ENCODE data around the gene ATXN10.

ATXN10 gene

DNA sequence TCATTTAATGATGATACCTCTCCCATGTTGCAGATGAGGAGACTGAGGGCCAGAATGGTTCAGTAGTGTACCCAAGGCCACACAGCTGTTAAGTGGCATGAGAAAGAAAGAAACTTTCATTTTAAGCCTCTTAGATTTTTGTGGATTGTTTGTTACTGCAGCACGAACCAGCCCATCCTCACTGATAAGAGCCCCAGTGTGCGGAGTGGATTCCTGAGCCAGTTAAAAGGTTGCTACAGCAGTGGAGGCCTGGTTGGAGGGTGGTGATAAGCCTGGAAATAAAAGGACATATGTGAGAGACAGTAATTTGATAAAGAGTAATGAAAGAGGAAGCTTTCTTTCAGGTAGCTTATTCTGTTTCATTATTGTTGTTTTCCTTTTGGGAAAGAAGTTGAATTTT, 89.0 kb downstream of the ATXN10 start:
- Histone ChIP-seq H3K4me1 (ENCODE audit: control insufficient read depth, insufficient read depth, low read length) (peaks cover 9% of the 10 kb centered on the region), H3K36me3 (ENCODE audit: control insufficient read depth in 2 of 2, insufficient read depth in 2 of 2, low read length in 2 of 2) (peaks cover 2 to 8% of the 10 kb centered on the region in 2 donors)

GRCh38 chr22:45762545-45763235, 91.1 kb downstream of the ATXN10 start:
- Histone ChIP-seq H3K9ac (ENCODE audit: low read length in 2 of 2) (no peak overlapping the region), H3K4me3 (ENCODE audit: low read length in 2 of 2) (no peak overlapping the region), H3K27ac (ENCODE audit: low read length) (no peak overlapping the region)

More for the DNA sequence above, 89.0 kb downstream of the ATXN10 start:
- Histone ChIP-seq H3K4me3 (ENCODE audit: low read length in 2 of 2) (no peak overlapping the region), H3K27ac (ENCODE audit: low read length) (no peak overlapping the region), H3K27me3 (ENCODE audit: control insufficient read depth in 1 of 2, insufficient read depth in 2 of 2, low read length in 2 of 2) (no peaks in the 10 kb centered on the region), H3K9ac (ENCODE audit: low read length in 2 of 2) (no peak overlapping the region), H3K9me3 (ENCODE audit: control insufficient read depth in 2 of 2, low read length in 2 of 2) (no peaks in the 10 kb centered on the region)

DNA sequence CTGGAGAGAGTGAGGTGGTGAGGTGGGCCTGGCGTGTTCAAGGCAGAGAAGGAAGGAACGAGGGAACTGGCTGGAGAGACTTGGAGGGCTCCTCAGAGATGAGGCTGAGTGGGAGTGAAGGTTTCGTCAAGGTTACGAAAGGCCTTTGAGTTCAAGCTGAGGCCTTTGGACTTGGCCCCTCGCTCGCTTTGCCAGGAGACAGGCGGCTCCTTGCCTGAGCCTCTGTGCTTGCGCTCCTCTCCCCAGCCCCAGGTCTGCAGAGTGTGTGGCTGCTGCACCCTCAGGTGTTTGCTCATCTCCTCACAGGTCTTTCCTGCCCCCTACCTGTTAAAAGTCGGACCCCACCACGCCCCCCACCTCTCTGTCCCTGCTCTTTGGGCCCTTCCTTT, 91.6 kb downstream of the ATXN10 start:
- H3K4me1 ChIP-seq (ENCODE audit: control insufficient read depth, insufficient read depth, low read length): no peaks in the 10 kb centered on the region
- H3K9ac ChIP-seq (ENCODE audit: low read length in 2 of 2): no peak overlapping the region
- H3K36me3 ChIP-seq (ENCODE audit: control insufficient read depth in 2 of 2, insufficient read depth in 2 of 2, low read length in 2 of 2): peaks cover 2 to 8% of the 10 kb centered on the region in 2 donors
- H3K27me3 ChIP-seq (ENCODE audit: control insufficient read depth in 1 of 2, insufficient read depth in 2 of 2, low read length in 2 of 2): no peaks in the 10 kb centered on the region
- H3K27ac ChIP-seq (ENCODE audit: low read length): no peak overlapping the region
- H3K9me3 ChIP-seq (ENCODE audit: control insufficient read depth in 2 of 2, low read length in 2 of 2): no peaks in the 10 kb centered on the region
- no peak overlapping the region for H3K4me3 ChIP-seq (ENCODE audit: low read length in 2 of 2)

More at GRCh38 chr22:45762545-45763235, 91.1 kb downstream of the ATXN10 start:
- Histone ChIP-seq H3K4me1 (ENCODE audit: control insufficient read depth, insufficient read depth, low read length) (no peaks in the 10 kb centered on the region), H3K36me3 (ENCODE audit: control insufficient read depth in 2 of 2, insufficient read depth in 2 of 2, low read length in 2 of 2) (peaks cover 2 to 8% of the 10 kb centered on the region in 2 donors), H3K9me3 (ENCODE audit: control insufficient read depth in 2 of 2, low read length in 2 of 2) (no peaks in the 10 kb centered on the region), H3K27me3 (ENCODE audit: control insufficient read depth in 1 of 2, insufficient read depth in 2 of 2, low read length in 2 of 2) (no peaks in the 10 kb centered on the region)

GRCh38 chr22:45768490-45768889, 96.9 kb downstream of the ATXN10 start:
- no peaks in the 10 kb centered on the region for H3K27me3 ChIP-seq (ENCODE audit: control insufficient read depth in 1 of 2, insufficient read depth in 2 of 2, low read length in 2 of 2)
- no peak overlapping the region for H3K27ac ChIP-seq (ENCODE audit: low read length)
- no peak overlapping the region for H3K4me3 ChIP-seq (ENCODE audit: low read length in 2 of 2)
- H3K4me1 ChIP-seq (ENCODE audit: control insufficient read depth, insufficient read depth, low read length): no peaks in the 10 kb centered on the region
- peaks cover 6 to 7% of the 10 kb centered on the region in 2 donors for H3K36me3 ChIP-seq (ENCODE audit: control insufficient read depth in 2 of 2, insufficient read depth in 2 of 2, low read length in 2 of 2)
- no peaks in the 10 kb centered on the region for H3K9me3 ChIP-seq (ENCODE audit: control insufficient read depth in 2 of 2, low read length in 2 of 2)
- H3K9ac ChIP-seq (ENCODE audit: low read length in 2 of 2): no peak overlapping the region

GRCh38 chr22:45769569-45770210, 98.1 kb downstream of the ATXN10 start:
- no peaks in the 10 kb centered on the region for H3K9me3 ChIP-seq (ENCODE audit: control insufficient read depth in 2 of 2, low read length in 2 of 2)
- H3K27ac ChIP-seq (ENCODE audit: low read length): no peak overlapping the region
- no peaks in the 10 kb centered on the region for H3K27me3 ChIP-seq (ENCODE audit: control insufficient read depth in 1 of 2, insufficient read depth in 2 of 2, low read length in 2 of 2)
- H3K36me3 ChIP-seq (ENCODE audit: control insufficient read depth in 2 of 2, insufficient read depth in 2 of 2, low read length in 2 of 2): peaks cover 5 to 7% of the 10 kb centered on the region in 2 donors
- no peaks in the 10 kb centered on the region for H3K4me1 ChIP-seq (ENCODE audit: control insufficient read depth, insufficient read depth, low read length)
- H3K4me3 ChIP-seq (ENCODE audit: low read length in 2 of 2): no peak overlapping the region
- H3K9ac ChIP-seq (ENCODE audit: low read length in 2 of 2): no peak overlapping the region

DNA sequence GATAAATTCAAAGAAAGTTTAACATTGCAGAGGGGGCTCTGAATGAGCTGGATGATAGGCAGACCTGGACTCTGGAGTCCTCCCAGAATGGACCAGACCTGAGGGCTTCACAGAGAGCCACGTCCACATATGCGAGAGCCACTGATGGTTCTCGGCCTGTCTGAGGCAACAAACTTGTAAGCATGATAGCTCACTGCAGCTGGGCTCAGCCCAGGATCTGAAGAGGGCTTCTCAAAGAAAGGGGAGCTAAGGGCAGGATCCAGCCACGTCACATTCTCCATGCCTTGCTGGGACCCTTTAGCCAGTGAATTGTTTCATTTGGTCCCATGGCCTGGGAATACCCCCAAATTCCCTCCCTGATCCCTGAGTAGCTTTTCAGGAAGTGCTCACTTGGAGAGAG, 98.9 kb downstream of the ATXN10 start:
- no peak overlapping the region for H3K27ac ChIP-seq (ENCODE audit: low read length)
- no peak overlapping the region for H3K9ac ChIP-seq (ENCODE audit: low read length in 2 of 2)

GRCh38 chr22:45771057-45771456, 99.4 kb downstream of the ATXN10 start:
- no peaks in the 10 kb centered on the region for H3K27me3 ChIP-seq (ENCODE audit: control insufficient read depth in 1 of 2, insufficient read depth in 2 of 2, low read length in 2 of 2)
- H3K9ac ChIP-seq (ENCODE audit: low read length in 2 of 2): no peak overlapping the region
- no peak overlapping the region for H3K27ac ChIP-seq (ENCODE audit: low read length)
- no peak overlapping the region for H3K4me3 ChIP-seq (ENCODE audit: low read length in 2 of 2)
- peaks cover 4 to 7% of the 10 kb centered on the region in 2 donors for H3K36me3 ChIP-seq (ENCODE audit: control insufficient read depth in 2 of 2, insufficient read depth in 2 of 2, low read length in 2 of 2)
- H3K9me3 ChIP-seq (ENCODE audit: control insufficient read depth in 2 of 2, low read length in 2 of 2): no peaks in the 10 kb centered on the region
- no peaks in the 10 kb centered on the region for H3K4me1 ChIP-seq (ENCODE audit: control insufficient read depth, insufficient read depth, low read length)

More for the DNA sequence above, 98.9 kb downstream of the ATXN10 start:
- Histone ChIP-seq H3K27me3 (ENCODE audit: control insufficient read depth in 1 of 2, insufficient read depth in 2 of 2, low read length in 2 of 2) (no peaks in the 10 kb centered on the region), H3K4me1 (ENCODE audit: control insufficient read depth, insufficient read depth, low read length) (no peaks in the 10 kb centered on the region), H3K4me3 (ENCODE audit: low read length in 2 of 2) (no peak overlapping the region), H3K36me3 (ENCODE audit: control insufficient read depth in 2 of 2, insufficient read depth in 2 of 2, low read length in 2 of 2) (peaks cover 4 to 7% of the 10 kb centered on the region in 2 donors), H3K9me3 (ENCODE audit: control insufficient read depth in 2 of 2, low read length in 2 of 2) (no peaks in the 10 kb centered on the region)

GRCh38 chr22:45771711-45772110, 100.1 kb downstream of the ATXN10 start:
- H3K27ac ChIP-seq (ENCODE audit: low read length): no peak overlapping the region
- no peaks in the 10 kb centered on the region for H3K27me3 ChIP-seq (ENCODE audit: control insufficient read depth in 1 of 2, insufficient read depth in 2 of 2, low read length in 2 of 2)
- peaks cover 4 to 7% of the 10 kb centered on the region in 2 donors for H3K36me3 ChIP-seq (ENCODE audit: control insufficient read depth in 2 of 2, insufficient read depth in 2 of 2, low read length in 2 of 2)
- H3K4me3 ChIP-seq (ENCODE audit: low read length in 2 of 2): no peak overlapping the region
- no peaks in the 10 kb centered on the region for H3K9me3 ChIP-seq (ENCODE audit: control insufficient read depth in 2 of 2, low read length in 2 of 2)
- no peak overlapping the region for H3K9ac ChIP-seq (ENCODE audit: low read length in 2 of 2)
- H3K4me1 ChIP-seq (ENCODE audit: control insufficient read depth, insufficient read depth, low read length): no peaks in the 10 kb centered on the region

GRCh38 chr22:45772743-45773142, 101.1 kb downstream of the ATXN10 start:
- H3K9me3 ChIP-seq (ENCODE audit: control insufficient read depth in 2 of 2, low read length in 2 of 2): no peaks in the 10 kb centered on the region
- no peaks in the 10 kb centered on the region for H3K27me3 ChIP-seq (ENCODE audit: control insufficient read depth in 1 of 2, insufficient read depth in 2 of 2, low read length in 2 of 2)
- no peak overlapping the region for H3K9ac ChIP-seq (ENCODE audit: low read length in 2 of 2)
- H3K4me3 ChIP-seq (ENCODE audit: low read length in 2 of 2): no peak overlapping the region
- peaks cover 4 to 7% of the 10 kb centered on the region in 2 donors for H3K36me3 ChIP-seq (ENCODE audit: control insufficient read depth in 2 of 2, insufficient read depth in 2 of 2, low read length in 2 of 2)
- H3K4me1 ChIP-seq (ENCODE audit: control insufficient read depth, insufficient read depth, low read length): no peaks in the 10 kb centered on the region
- no peak overlapping the region for H3K27ac ChIP-seq (ENCODE audit: low read length)

DNA sequence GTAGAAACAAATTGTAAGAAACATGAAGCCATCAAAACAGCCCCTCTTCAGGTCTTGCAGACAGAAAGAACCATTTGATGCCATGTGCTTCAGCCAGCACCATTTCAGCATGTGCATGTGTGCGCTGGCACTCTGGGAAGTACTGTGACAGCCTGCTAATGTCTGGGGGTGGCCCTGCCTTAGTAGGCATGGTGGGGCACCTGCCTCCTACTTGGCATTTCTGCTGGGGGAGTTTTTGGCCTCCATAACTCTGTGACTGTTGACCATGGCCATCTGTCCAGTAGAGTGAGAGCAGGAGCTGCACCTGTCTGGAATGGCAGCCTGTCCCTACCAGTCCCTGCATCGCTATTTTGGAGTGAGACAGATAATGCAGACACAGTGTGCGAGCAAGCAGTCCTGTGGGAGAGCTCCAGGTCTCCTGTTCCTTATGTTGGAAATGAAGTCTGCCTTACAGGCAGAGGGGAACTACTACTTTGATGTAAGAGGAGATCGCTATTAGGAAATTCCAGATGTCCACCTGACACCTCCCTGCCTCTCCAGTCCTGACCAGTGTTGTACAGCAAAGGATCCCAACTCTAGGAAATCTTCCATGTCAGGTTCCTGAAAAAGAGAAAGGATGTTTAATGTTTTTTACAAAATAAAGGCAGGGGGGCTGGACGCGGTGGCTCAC, 102.5 kb downstream of the ATXN10 start:
- Histone ChIP-seq H3K4me3 (ENCODE audit: low read length in 2 of 2) (no peak overlapping the region), H3K4me1 (ENCODE audit: control insufficient read depth, insufficient read depth, low read length) (no peaks in the 10 kb centered on the region), H3K9ac (ENCODE audit: low read length in 2 of 2) (no peak overlapping the region), H3K9me3 (ENCODE audit: control insufficient read depth in 2 of 2, low read length in 2 of 2) (no peaks in the 10 kb centered on the region), H3K36me3 (ENCODE audit: control insufficient read depth in 2 of 2, insufficient read depth in 2 of 2, low read length in 2 of 2) (peaks cover 4 to 7% of the 10 kb centered on the region in 2 donors), H3K27ac (ENCODE audit: low read length) (no peak overlapping the region), H3K27me3 (ENCODE audit: control insufficient read depth in 1 of 2, insufficient read depth in 2 of 2, low read length in 2 of 2) (no peaks in the 10 kb centered on the region)

All from stomach smooth muscle (tissue), 2 donors.